Muscle layer of duodenum (tissue), 2 donors: Measurements from ENCODE around the gene USF3.

Experiments
- H3K27ac ChIP-seq: one replicate; pipeline ENCODE4 v1.7.0; 2013; ENCODE audit warnings: mild to moderate bottlenecking, low read length
- H3K27me3 ChIP-seq: one replicate; pipeline ENCODE4 v1.7.0; 2013; ENCODE audit warnings: low read depth, mild to moderate bottlenecking, control low read depth, low read length
- H3K36me3 ChIP-seq, 2 donors: one replicate each; pipeline ENCODE4 v1.7.0; 2013; ENCODE audit warnings: low read length in 2 of 2, control low read depth in 1 of 2, mild to moderate bottlenecking in 1 of 2; ENCODE audit not compliant: insufficient read depth in 2 of 2, control insufficient read depth in 1 of 2
- H3K4me1 ChIP-seq, 2 donors: one replicate each; pipeline ENCODE4 v1.7.0; 2013; ENCODE audit warnings: low read length in 2 of 2, mild to moderate bottlenecking in 2 of 2, control low read depth in 1 of 2, moderate library complexity in 1 of 2; ENCODE audit not compliant: insufficient read depth in 2 of 2, control insufficient read depth in 1 of 2
- H3K4me3 ChIP-seq, 2 donors: one replicate each; pipeline ENCODE4 v1.7.0; 2013; ENCODE audit warnings: low read length in 2 of 2, low read depth in 1 of 2, mild to moderate bottlenecking in 1 of 2
- H3K9me3 ChIP-seq, 2 donors: one replicate each; pipeline ENCODE4 v1.7.0; 2013; ENCODE audit warnings: low read length in 2 of 2, control low read depth in 1 of 2, mild to moderate bottlenecking in 1 of 2; ENCODE audit not compliant: control insufficient read depth in 1 of 2
- donor health status: healthy.

USF3 gene

GRCh38 chr3:113664523-113665094, 31.8 kb downstream of the USF3 start:
- no peak overlapping the region for H3K4me3 ChIP-seq
- no peaks in the 10 kb centered on the region for H3K4me1 ChIP-seq
- H3K36me3 ChIP-seq = peaks cover 20 to 30% of the 10 kb centered on the region in 2 donors
- H3K27me3 ChIP-seq = no peaks in the 10 kb centered on the region
- H3K27ac ChIP-seq = no peak overlapping the region
- H3K9me3 ChIP-seq = no peaks in the 10 kb centered on the region

GRCh38 chr3:113663761-113664160, 32.7 kb downstream of the USF3 start:
- Histone ChIP-seq H3K4me1 (no peaks in the 10 kb centered on the region), H3K36me3 (peaks cover 23 to 37% of the 10 kb centered on the region in 2 donors), H3K4me3 (no peak overlapping the region), H3K9me3 (no peaks in the 10 kb centered on the region), H3K27ac (no peak overlapping the region), H3K27me3 (no peaks in the 10 kb centered on the region)

- Histone ChIP-seq H3K27me3 (no peaks in the 10 kb centered on the region), H3K9me3 (no peaks in the 10 kb centered on the region), H3K27ac (no peak overlapping the region), H3K4me1 (no peaks in the 10 kb centered on the region), H3K36me3 (peaks cover 23 to 38% of the 10 kb centered on the region in 2 donors), H3K4me3 (no peak overlapping the region)
Measured at GRCh38 chr3:113663324-113663750, 33.1 kb downstream of the USF3 start.

GRCh38 chr3:113662824-113663223, 33.6 kb downstream of the USF3 start:
- H3K4me1 ChIP-seq = no peaks in the 10 kb centered on the region
- no peak overlapping the region for H3K27ac ChIP-seq
- peaks cover 23 to 42% of the 10 kb centered on the region in 2 donors for H3K36me3 ChIP-seq
- no peak overlapping the region for H3K4me3 ChIP-seq
- H3K9me3 ChIP-seq = no peaks in the 10 kb centered on the region
- H3K27me3 ChIP-seq = no peaks in the 10 kb centered on the region

- Histone ChIP-seq H3K36me3 (peaks cover 23 to 42% of the 10 kb centered on the region in 2 donors), H3K4me1 (no peaks in the 10 kb centered on the region), H3K9me3 (no peaks in the 10 kb centered on the region), H3K27me3 (no peaks in the 10 kb centered on the region), H3K27ac (no peak overlapping the region), H3K4me3 (no peak overlapping the region)
Measured at GRCh38 chr3:113660896-113661295, 35.5 kb downstream of the USF3 start.

GRCh38 chr3:113660458-113660857, 36.0 kb downstream of the USF3 start:
- Histone ChIP-seq H3K36me3 (peaks cover 23 to 42% of the 10 kb centered on the region in 2 donors), H3K4me1 (no peaks in the 10 kb centered on the region), H3K4me3 (no peak overlapping the region), H3K27me3 (no peaks in the 10 kb centered on the region), H3K9me3 (no peaks in the 10 kb centered on the region), H3K27ac (no peak overlapping the region)

GRCh38 chr3:113659996-113660395, 36.4 kb downstream of the USF3 start:
- H3K36me3 ChIP-seq = peaks cover 23 to 40% of the 10 kb centered on the region in 2 donors
- H3K27ac ChIP-seq = no peak overlapping the region
- no peaks in the 10 kb centered on the region for H3K9me3 ChIP-seq
- no peaks in the 10 kb centered on the region for H3K27me3 ChIP-seq
- H3K4me1 ChIP-seq = no peaks in the 10 kb centered on the region
- H3K4me3 ChIP-seq = no peak overlapping the region

GRCh38 chr3:113659101-113659541, 37.3 kb downstream of the USF3 start:
- Histone ChIP-seq H3K9me3 (no peaks in the 10 kb centered on the region), H3K4me3 (no peak overlapping the region), H3K27me3 (no peaks in the 10 kb centered on the region), H3K27ac (no peak overlapping the region), H3K36me3 (peaks cover 23 to 38% of the 10 kb centered on the region in 2 donors), H3K4me1 (no peaks in the 10 kb centered on the region)

- peaks cover 16 to 32% of the 10 kb centered on the region in 2 donors for H3K36me3 ChIP-seq
- H3K27ac ChIP-seq = no peak overlapping the region
Measured at GRCh38 chr3:113658107-113658506, 38.3 kb downstream of the USF3 start.

GRCh38 chr3:113654851-113655250, 41.6 kb downstream of the USF3 start:
- Histone ChIP-seq H3K36me3 (peaks cover 6 to 15% of the 10 kb centered on the region in 2 donors), H3K27me3 (no peaks in the 10 kb centered on the region), H3K9me3 (no peaks in the 10 kb centered on the region), H3K27ac (no peak overlapping the region), H3K4me3 (no peak overlapping the region), H3K4me1 (peaks cover 0 to 3% of the 10 kb centered on the region in 2 donors)

More at GRCh38 chr3:113658107-113658506, 38.3 kb downstream of the USF3 start:
- H3K9me3 ChIP-seq = no peaks in the 10 kb centered on the region
- H3K27me3 ChIP-seq = no peaks in the 10 kb centered on the region
- no peak overlapping the region for H3K4me3 ChIP-seq
- H3K4me1 ChIP-seq = no peaks in the 10 kb centered on the region

- Histone ChIP-seq H3K4me3 (no peak overlapping the region), H3K27me3 (no peaks in the 10 kb centered on the region), H3K9me3 (no peaks in the 10 kb centered on the region), H3K4me1 (peaks cover 0 to 3% of the 10 kb centered on the region in 2 donors), H3K27ac (no peak overlapping the region), H3K36me3 (peaks cover under 1 to 10% of the 10 kb centered on the region in 2 donors)
Measured at GRCh38 chr3:113654310-113654709, 42.1 kb downstream of the USF3 start.
